HL-60/S4 (cell line): Measurements from ENCODE around the gene TRNT1.

Experiments used
- in situ Hi-C: fragments of 300-500 bp; cut with MboI; formaldehyde crosslinking; loops from 2 replicates; pipeline ENCODE4 v1.14.3; 2022; ENCODE audit warnings: low sequenced_read_pairs

The TRNT1 gene

GRCh38 chr3:3177861-3178497, 51.2 kb downstream of the TRNT1 start:
- in situ Hi-C loops: no loop called here

- in situ Hi-C loops: no loop called here
Measured at GRCh38 chr3:3178498-3179328, 52.0 kb downstream of the TRNT1 start.

DNA sequence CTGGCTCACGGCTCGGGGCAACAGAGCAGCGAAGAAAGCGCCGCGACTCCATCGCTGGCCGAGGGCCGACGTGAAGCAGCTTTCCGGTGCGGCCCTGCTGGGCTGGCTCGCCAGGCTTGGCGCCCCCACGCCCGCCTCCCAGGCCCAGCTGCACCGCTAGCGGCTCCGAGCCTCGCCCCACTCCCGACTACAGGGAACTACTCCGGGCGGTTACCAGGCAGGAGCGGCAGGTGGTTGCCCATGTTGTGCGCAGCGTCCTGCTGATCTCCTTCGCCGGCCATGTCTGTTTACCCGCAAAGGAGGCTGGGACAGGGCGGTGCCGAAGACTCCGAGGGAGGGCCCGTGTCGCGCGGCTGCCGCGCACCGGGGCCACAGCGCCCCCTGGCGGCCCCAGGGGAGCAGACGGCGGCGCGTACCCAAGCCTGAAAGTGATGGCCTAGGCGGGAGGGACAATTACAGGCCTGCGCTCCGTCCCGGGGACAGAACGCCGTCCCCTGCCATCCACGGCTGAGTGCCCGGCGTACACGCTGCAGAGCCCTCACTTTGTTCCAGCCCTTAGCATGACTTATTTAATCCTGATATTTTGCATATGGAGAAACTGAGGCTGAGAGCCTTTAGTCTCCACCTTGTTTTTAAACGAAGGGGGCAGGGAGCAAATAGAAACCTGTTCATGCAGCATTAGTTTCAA, 52.8 kb downstream of the TRNT1 start, which contains the start of gene CRBN:
Gene CRBN (minus strand): TSS at position 285 of the 688 bp plus-strand sequence. CDS start 4 bp downstream, at position 281.
- in situ Hi-C loops: no loop called here

- in situ Hi-C loops: no loop called here
Measured at GRCh38 chr3:3180456-3180855, 53.7 kb downstream of the TRNT1 start.

DNA sequence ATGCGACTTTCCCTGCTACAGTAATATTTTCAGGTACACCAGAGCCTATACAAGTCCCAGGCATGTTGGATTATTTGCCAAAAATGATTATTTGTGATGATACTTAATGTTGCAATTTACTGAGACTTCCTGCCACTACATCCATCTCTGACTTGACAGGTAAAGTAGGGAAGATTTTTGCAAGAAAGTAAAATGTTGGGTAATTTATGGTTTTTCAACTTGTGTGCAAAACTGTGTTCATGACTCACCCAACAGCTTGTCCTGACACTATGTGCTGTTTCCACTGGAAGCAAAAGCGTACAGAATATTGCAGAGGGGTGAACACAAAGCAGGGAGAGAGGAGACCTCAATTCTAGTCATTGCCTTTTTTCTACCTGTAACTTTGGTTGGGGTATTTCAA, 58.1 kb downstream of the TRNT1 start:
- in situ Hi-C loops: no loop called here

- in situ Hi-C loops: no loop called here
Measured at GRCh38 chr3:3189102-3189727, 62.5 kb downstream of the TRNT1 start.

DNA sequence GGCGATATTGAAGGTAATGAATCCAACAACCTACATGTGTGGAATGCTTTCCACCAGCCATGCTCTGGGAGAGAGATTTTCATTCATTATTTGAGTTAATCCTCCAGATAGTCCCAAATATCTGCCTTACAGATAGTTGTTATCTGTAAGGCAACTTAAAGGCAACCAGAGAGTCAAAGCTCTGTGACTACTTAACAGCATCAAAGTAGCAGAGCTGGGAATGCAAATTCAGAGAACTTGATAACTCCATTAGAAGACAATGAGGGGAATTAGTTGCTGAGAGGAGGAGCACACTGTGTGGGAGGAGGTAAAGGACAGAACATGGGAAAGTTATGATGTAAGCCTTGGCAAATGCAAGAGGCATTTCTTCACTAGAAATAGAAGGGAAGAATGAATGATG, 63.2 kb downstream of the TRNT1 start:
- in situ Hi-C loops: no loop called here

DNA sequence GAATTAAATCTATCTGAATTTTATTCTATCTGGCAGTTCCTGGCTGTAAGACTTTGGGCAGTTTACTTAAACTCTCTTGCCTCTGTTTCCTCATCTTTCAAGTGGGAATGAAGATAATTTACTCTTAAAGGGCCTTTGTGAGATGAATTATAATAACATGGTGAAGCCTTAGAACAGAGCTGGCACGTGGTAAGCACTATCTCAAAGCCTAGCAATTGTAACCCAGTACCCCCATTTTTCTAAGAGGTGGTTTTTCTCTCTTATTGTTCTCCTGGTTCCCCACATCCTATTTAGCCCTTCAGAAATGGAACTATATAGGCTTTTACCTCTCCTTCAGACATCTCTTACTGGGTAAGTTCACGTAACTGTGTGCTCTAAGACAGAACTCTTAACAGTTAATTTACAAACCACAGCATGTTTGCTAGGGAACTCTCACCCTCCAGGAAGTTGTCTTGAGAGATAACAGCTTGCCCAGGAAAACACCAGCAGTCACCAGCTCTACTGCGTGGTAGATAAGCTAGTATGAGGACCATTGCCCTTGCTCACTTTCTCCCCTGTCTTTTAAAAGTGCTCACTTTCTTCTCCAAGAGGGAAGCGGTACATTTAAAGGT, 65.0 kb downstream of the TRNT1 start:
- in situ Hi-C loops: no loop called here

DNA sequence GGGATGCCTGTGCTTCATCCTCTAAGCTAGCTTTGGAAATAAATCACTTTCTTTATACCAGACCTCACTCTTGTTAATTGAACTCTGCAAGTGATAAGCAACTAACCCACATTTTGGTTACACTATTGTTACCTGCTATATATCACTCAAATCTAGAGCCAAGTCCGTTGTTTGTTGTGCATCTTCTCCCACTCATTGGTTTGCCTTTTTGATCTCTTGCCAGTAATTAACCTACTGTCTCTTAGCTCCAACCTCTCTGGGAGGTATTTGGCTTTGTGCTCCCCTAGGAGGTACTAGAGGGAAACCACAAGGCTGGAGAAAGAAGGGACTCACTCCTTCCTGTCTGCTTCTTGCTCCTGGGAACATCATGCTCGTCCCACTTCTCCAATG, 65.5 kb downstream of the TRNT1 start:
- in situ Hi-C loops: no loop called here

GRCh38 chr3:3194861-3195260, 68.1 kb downstream of the TRNT1 start:
- in situ Hi-C loops: no loop called here

DNA sequence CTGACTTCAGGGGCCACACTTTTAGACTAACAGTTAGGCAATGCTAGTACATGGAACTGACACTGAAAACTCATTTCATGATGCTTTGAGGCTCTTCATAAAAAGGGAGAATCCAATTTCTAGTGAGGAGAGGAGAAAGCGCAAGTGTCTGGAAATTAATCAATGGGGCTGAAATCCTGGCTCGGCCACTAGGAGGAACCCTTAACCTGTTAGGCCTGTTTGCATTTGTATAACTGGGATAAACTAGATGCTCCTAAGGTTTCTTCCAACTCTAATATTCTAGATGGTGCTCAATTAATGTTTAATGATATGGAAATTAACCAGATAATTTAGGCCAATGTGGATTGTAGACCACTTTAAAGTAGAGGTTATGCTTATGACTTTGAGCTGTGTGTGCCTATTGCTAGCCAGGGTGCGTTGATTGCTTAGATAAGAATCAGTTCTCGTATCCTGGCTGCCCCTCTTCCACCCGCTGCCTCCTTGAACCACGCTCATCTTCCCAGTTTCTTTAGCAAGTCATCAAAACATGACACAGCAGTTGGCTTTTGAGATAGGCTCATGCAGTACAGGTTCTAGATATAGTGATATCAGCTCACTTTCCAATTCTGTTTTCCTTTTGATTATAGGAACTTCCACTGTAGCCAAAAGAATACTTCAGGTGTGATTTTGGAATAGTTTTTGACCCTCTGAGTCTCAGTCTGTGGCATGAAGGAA, 69.6 kb downstream of the TRNT1 start:
- in situ Hi-C loops: no loop called here
